Coronary artery (tissue), 2 donors: ENCODE measurements around the gene AK9.

Experiments used
- DNase-seq: peaks from one replicate; pipeline ENCODE4 v3.0.0-alpha.2; 2017; ENCODE audit warnings: low spot score
- H3K27ac ChIP-seq, 2 donors: fragments of 200-600 bp; sonication (generic); one replicate each; pipeline ENCODE4 v1.5.1; 2016 to 2019
- H3K4me3 ChIP-seq: fragments of 200-600 bp; sonication (generic); 2 replicates; pipeline ENCODE4 v1.5.1; 2016; ENCODE audit warnings: mild to moderate bottlenecking, moderate library complexity
- CTCF ChIP-seq: fragments of 200-600 bp; sonication (generic); IDR thresholded peaks from one replicate; pipeline ENCODE4 v1.5.1; 2019; ENCODE audit warnings: antibody characterized with exemption

The AK9 gene

DNA sequence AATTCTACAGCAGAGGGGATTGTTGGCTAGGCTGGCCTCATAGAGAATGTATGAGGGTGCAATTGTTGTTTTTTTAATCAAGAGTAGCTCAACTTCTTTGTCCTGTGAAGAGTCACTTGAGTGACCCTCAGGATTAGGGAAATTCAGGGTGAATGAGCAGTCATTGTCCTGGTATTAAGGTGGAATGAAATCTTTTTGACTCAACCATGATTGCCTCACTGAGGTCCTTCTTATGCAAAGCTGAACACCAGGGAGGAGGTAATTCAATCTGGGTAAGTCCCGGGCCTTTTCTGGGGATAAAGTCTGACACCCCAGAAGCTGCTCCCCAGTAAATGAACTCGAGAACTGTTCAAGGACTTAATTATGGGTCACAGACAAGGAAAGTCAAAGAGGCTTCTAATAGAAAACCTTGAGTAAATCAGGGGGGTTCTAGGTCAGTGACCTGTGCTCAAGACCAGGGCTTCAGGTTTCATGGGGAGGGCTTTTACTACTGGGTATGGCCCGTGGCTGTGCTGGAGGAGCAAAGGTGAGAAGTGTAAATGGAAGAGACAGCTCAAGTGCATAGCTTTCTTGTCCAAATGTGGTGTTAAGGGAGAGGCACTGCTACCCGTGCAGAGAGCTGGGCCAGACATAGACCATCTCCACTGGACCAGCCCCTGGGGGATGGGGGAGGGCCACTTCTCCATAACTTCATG, 182.7 kb downstream of the AK9 start:
- Histone ChIP-seq H3K27ac (no peak overlapping the region), H3K4me3 (no peak overlapping the region)
- DNase-seq: no peak
- no peak for TF ChIP-seq CTCF

- DNase-seq: no peak
- no peak overlapping the region for H3K4me3 ChIP-seq
- H3K27ac ChIP-seq: no peak overlapping the region
- TF ChIP-seq CTCF: no peak
These were observed 183.4 kb downstream of the AK9 start for GRCh38 chr6:109507490-109508072.

GRCh38 chr6:109506841-109507240, 184.2 kb downstream of the AK9 start:
- DNase-seq: no peak
- TF ChIP-seq CTCF: no peak
- H3K4me3 ChIP-seq: no peak overlapping the region
- no peak overlapping the region for H3K27ac ChIP-seq

- Histone ChIP-seq H3K27ac (no peak overlapping the region), H3K4me3 (no peak overlapping the region)
- DNase-seq: no peak
- no peak for TF ChIP-seq CTCF
These were observed 184.7 kb downstream of the AK9 start for GRCh38 chr6:109506314-109506713.

DNA sequence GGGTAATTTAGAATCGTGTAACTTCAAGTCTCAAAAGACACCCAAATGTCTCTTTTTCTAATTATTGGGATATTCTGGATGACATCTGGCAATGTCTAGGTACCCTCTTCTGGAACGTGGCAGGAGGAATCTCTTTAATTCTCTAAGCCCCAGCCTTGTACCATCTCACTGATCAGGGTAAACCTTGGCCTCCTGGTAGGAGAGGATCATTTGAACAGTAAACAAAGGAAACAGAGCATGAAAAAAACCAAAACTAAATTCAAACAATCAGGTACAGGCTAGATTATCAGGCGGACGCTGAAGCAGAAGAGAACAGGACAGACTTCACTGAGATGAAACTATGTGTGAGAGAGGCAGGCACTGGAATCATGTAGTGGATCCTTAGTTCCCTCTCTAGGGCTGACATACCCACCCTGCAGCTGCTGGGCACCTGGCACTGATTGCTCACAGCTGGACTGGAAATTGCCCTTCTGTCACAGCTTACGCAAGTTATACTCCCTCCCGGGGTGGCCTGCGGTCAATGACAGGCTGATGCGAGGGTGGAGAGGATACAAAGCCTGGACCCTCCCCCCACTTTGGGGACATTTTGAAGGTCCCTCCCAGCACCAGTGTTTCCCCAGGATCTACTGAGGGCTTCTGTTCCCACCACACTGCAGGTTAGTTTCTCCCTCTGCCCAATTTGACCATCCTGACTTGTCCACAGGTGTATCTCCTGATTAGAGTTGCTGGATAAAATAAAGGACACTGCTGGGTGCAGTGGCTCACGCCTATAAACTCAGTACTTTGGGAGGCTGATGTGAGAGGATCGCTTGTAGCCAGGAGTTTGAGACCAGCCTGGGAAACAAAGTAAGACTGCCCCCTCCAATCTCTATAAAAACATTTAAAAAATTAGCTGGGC, 187.4 kb downstream of the AK9 start:
- no peak for TF ChIP-seq CTCF
- DNase-seq: no peak
- Histone ChIP-seq H3K4me3 (no peak overlapping the region), H3K27ac (no peak overlapping the region)

GRCh38 chr6:109498936-109499335, 192.1 kb downstream of the AK9 start:
- no peak for TF ChIP-seq CTCF
- no peak for DNase-seq
- Histone ChIP-seq H3K4me3 (no peak overlapping the region), H3K27ac (no peak overlapping the region)
